ENCODE results near the gene OXT.
"Not testable (repeated sequence)": the region's sequence is repeated elsewhere in the genome, so short reads cannot be mapped to it uniquely, and the experiment has no call there.

The OXT gene

GRCh38 chr20:3070725-3071124 is 695 bp upstream of the OXT start:
- Histone ChIP-seq H3K4me1 (ENCODE audit: insufficient read depth, low read length) (no peaks in the 10 kb centered on the region; the same call in 1 of the 2 replicates), H3K36me3 (ENCODE audit: insufficient read depth, low read length) (no peaks in the 10 kb centered on the region), H3K9me3 (ENCODE audit: control insufficient read depth, insufficient read depth, low read length) (no peaks in the 10 kb centered on the region), H3K9ac (ENCODE audit: low read depth, low read length) (no peak overlapping the region)

DNA sequence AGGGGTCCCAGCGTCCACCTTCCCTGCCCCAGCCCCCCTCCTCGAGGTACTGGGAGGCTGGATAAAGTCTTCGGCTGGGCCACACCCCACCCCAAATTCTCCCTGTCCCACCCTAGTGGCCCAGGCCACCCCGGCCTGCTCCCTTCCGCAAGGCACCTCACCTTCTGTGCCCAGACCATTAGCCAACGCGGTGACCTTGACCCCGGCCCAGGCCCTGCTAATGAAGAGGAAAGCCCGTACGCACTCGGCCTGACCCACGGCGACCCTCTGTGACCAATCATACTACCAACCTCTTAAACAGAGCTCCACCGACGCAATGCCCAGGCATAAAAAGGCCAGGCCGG is 182 bp upstream of the OXT start:
- no peaks in the 10 kb centered on the region; the same call in 1 of the 2 replicates for H3K4me1 ChIP-seq (ENCODE audit: insufficient read depth, low read length)
- H3K9me3 ChIP-seq (ENCODE audit: control insufficient read depth, insufficient read depth, low read length) = no peaks in the 10 kb centered on the region
- H3K36me3 ChIP-seq (ENCODE audit: insufficient read depth, low read length) = no peaks in the 10 kb centered on the region
- H3K9ac ChIP-seq (ENCODE audit: low read depth, low read length) = peak overlapping the region; percentile 57; the same call in 1 of the 2 replicates

DNA sequence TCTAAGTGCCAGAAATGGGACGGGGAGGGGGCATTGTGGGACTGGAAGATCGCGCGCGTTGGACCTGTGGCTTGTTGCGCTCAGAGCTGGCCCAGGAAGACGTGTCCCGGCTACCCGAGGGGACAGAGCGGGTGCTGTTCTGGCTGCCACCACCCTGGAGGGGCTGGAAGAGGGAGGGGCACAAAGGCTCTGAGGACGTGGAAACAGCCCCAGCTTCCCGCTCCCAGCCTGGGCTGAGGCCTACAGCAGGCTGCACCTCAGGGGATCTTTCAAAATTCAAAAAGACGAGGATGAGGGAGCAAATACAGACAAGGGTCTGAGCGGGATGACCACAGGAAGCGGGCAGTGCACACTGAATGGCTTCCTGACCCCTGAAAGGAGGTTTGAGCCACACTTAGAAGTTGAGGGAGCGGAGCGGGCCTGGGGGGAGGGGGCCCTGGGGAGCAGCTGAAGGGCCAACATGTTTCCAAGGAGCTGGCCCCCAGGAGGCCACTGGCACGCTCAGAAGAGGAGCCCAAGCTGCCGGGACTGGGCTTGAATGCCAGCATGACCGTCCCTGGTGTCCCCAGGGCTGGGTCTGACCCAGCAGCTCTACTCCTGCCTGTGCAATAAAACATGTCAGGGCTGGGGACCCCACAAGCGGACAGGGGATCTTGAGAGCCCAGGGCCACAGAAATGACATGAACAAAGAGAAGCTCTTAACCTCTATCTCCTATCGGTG is 1.3 kb downstream of the OXT start:
- peak overlapping the region; percentile 57; the same call in 1 of the 2 replicates for H3K9ac ChIP-seq (ENCODE audit: low read depth, low read length)
- no peaks in the 10 kb centered on the region; the same call in 1 of the 2 replicates for H3K4me1 ChIP-seq (ENCODE audit: insufficient read depth, low read length)
- H3K9me3 ChIP-seq (ENCODE audit: control insufficient read depth, insufficient read depth, low read length) = no peaks in the 10 kb centered on the region
- no peaks in the 10 kb centered on the region for H3K36me3 ChIP-seq (ENCODE audit: insufficient read depth, low read length)

- H3K4me1 ChIP-seq (ENCODE audit: insufficient read depth, low read length); H3K36me3 ChIP-seq (ENCODE audit: insufficient read depth, low read length); H3K9ac ChIP-seq (ENCODE audit: low read depth, low read length); H3K9me3 ChIP-seq (ENCODE audit: control insufficient read depth, insufficient read depth, low read length): not testable (repeated sequence)
These were observed 1.8 kb downstream of the OXT start for GRCh38 chr20:3073251-3073643.

- Histone ChIP-seq H3K4me1 (ENCODE audit: insufficient read depth, low read length) (no peaks in the 10 kb centered on the region; the same call in 1 of the 2 replicates), H3K36me3 (ENCODE audit: insufficient read depth, low read length) (no peaks in the 10 kb centered on the region), H3K9ac (ENCODE audit: low read depth, low read length) (no peak overlapping the region), H3K9me3 (ENCODE audit: control insufficient read depth, insufficient read depth, low read length) (no peaks in the 10 kb centered on the region)
These were observed 3.4 kb downstream of the OXT start for GRCh38 chr20:3074812-3075211.

GRCh38 chr20:3075315-3075714 is 3.9 kb downstream of the OXT start:
- not testable (repeated sequence) for H3K4me1 ChIP-seq (ENCODE audit: insufficient read depth, low read length); H3K9ac ChIP-seq (ENCODE audit: low read depth, low read length); H3K9me3 ChIP-seq (ENCODE audit: control insufficient read depth, insufficient read depth, low read length); H3K36me3 ChIP-seq (ENCODE audit: insufficient read depth, low read length)

- H3K36me3 ChIP-seq (ENCODE audit: insufficient read depth, low read length) = no peaks in the 10 kb centered on the region
- H3K9me3 ChIP-seq (ENCODE audit: control insufficient read depth, insufficient read depth, low read length) = no peaks in the 10 kb centered on the region
- no peak overlapping the region for H3K9ac ChIP-seq (ENCODE audit: low read depth, low read length)
- no peaks in the 10 kb centered on the region; the same call in 1 of the 2 replicates for H3K4me1 ChIP-seq (ENCODE audit: insufficient read depth, low read length)
These were observed 6.3 kb downstream of the OXT start for GRCh38 chr20:3077618-3078134.

- Histone ChIP-seq H3K4me1 (ENCODE audit: insufficient read depth, low read length) (no peaks in the 10 kb centered on the region), H3K36me3 (ENCODE audit: insufficient read depth, low read length) (no peaks in the 10 kb centered on the region), H3K9ac (ENCODE audit: low read depth, low read length) (no peak overlapping the region), H3K9me3 (ENCODE audit: control insufficient read depth, insufficient read depth, low read length) (no peaks in the 10 kb centered on the region)
These were observed 9.5 kb downstream of the OXT start for GRCh38 chr20:3080939-3081388.

GRCh38 chr20:3081641-3082040 is 10.2 kb downstream of the OXT start:
- Histone ChIP-seq H3K36me3 (ENCODE audit: insufficient read depth, low read length) (no peaks in the 10 kb centered on the region), H3K4me1 (ENCODE audit: insufficient read depth, low read length) (no peaks in the 10 kb centered on the region), H3K9me3 (ENCODE audit: control insufficient read depth, insufficient read depth, low read length) (no peaks in the 10 kb centered on the region), H3K9ac (ENCODE audit: low read depth, low read length) (no peak overlapping the region)

- Histone ChIP-seq H3K9me3 (ENCODE audit: control insufficient read depth, insufficient read depth, low read length) (no peaks in the 10 kb centered on the region), H3K9ac (ENCODE audit: low read depth, low read length) (peak overlapping the region; percentile 28; the same call in 1 of the 2 replicates), H3K4me1 (ENCODE audit: insufficient read depth, low read length) (no peaks in the 10 kb centered on the region), H3K36me3 (ENCODE audit: insufficient read depth, low read length) (no peaks in the 10 kb centered on the region)
These were observed 11.0 kb downstream of the OXT start for GRCh38 chr20:3082306-3082951.

- Histone ChIP-seq H3K9me3 (ENCODE audit: control insufficient read depth, insufficient read depth, low read length) (no peaks in the 10 kb centered on the region), H3K9ac (ENCODE audit: low read depth, low read length) (peak overlapping the region; percentile 37; the same call in 1 of the 2 replicates), H3K4me1 (ENCODE audit: insufficient read depth, low read length) (no peaks in the 10 kb centered on the region), H3K36me3 (ENCODE audit: insufficient read depth, low read length) (no peaks in the 10 kb centered on the region)
These were observed 11.8 kb downstream of the OXT start for GRCh38 chr20:3082955-3083952.

DNA sequence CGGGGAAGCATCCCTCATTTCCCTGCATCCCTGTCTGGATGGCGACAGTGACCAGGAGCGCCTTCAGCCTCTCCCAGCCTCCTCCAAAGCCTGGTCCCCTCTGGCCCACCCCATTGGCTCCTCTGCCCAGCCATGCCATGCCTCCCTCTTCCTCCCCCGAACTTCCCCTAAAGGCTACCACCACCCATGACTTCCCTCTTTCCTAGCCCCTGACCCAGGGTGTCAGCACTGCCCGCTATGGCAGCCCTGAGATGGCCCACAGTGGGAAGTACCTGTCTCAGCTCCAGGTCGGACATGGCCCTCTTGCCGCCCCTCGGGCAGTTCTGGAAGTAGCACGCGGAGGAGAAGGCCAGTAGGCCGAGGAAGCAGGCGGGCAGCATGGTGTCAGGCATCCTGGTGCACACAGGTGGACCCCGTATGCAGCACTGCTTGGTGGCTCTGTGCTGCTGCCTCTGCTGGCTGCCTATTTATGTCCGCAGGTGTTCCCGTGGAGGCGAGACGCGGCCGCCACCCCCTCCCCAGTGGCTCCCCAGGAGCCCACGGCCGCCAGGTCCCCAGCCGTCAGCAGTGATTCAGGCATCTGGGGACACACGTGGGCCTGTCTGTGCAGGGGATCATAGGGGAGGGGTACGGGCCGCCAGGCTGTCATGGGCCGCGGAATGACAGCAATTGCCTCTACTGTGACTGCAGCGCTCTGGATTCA is 13.0 kb downstream of the OXT start, which contains the start of gene AVP:
Gene AVP, minus strand, starts transcription at position 442 of the 703 bp plus-strand sequence. Its CDS starts 50 bp downstream, at position 392.
- no peaks in the 10 kb centered on the region for H3K9me3 ChIP-seq (ENCODE audit: control insufficient read depth, insufficient read depth, low read length)
- peak within 1 kb of the TSS; percentile 37; the same call in 1 of the 2 replicates for H3K9ac ChIP-seq (ENCODE audit: low read depth, low read length)
- H3K36me3 ChIP-seq (ENCODE audit: insufficient read depth, low read length) = no peaks in the 10 kb centered on the region
- no peaks in the 10 kb centered on the region for H3K4me1 ChIP-seq (ENCODE audit: insufficient read depth, low read length)

DNA sequence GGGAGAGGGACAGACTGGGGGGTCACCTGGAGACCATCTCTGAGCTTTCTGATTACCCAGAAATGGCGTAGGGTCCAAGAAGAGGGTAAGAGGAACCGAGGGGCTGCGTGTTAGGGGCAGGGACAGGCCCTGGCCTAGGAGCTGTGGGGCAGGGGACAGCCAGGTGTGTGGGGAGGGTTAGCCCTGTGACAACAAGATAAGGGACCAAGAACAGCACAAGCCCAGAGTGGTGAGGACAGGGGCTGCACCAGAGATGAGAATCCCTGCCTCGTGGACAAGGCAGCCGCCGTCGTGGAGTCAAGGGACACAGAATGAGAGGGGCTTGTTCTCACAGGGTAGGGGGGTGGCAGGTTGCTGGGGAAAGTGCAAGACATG is 13.6 kb downstream of the OXT start:
- Histone ChIP-seq H3K36me3 (ENCODE audit: insufficient read depth, low read length) (no peaks in the 10 kb centered on the region), H3K9ac (ENCODE audit: low read depth, low read length) (no peak overlapping the region), H3K4me1 (ENCODE audit: insufficient read depth, low read length) (no peaks in the 10 kb centered on the region), H3K9me3 (ENCODE audit: control insufficient read depth, insufficient read depth, low read length) (no peaks in the 10 kb centered on the region)
